Effector memory CD4-positive, alpha-beta T cell (primary cell): ENCODE data around the gene DNAJA4.
A peak's percentile ranks its signal among the peaks of the same experiment; 100 is the strongest.

ENCODE experiments used
- DNase-seq, 3 donors: peaks; one replicate each; pipeline ENCODE4 v3.0.0-alpha.2; 2020
- H3K27ac ChIP-seq: 2 replicates; pipeline ENCODE4 v1.7.0; 2013; ENCODE audit warnings: mild to moderate bottlenecking, low read length, moderate library complexity; ENCODE audit not compliant: insufficient read depth, poor library complexity, severe bottlenecking
- H3K27me3 ChIP-seq: replicated peaks from 2 replicates; pipeline ENCODE4 v1.7.0; 2013; ENCODE audit warnings: mild to moderate bottlenecking, low read length; ENCODE audit not compliant: insufficient read depth, control insufficient read depth, poor library complexity, severe bottlenecking
- H3K36me3 ChIP-seq: 2 replicates; pipeline ENCODE4 v1.7.0; 2013; ENCODE audit warnings: mild to moderate bottlenecking, low read length, moderate library complexity; ENCODE audit not compliant: control insufficient read depth, insufficient read depth
- H3K4me1 ChIP-seq: 2 replicates; pipeline ENCODE4 v1.7.0; 2013; ENCODE audit warnings: low read length, mild to moderate bottlenecking; ENCODE audit not compliant: control insufficient read depth, insufficient read depth, poor library complexity, severe bottlenecking
- H3K4me3 ChIP-seq: 2 replicates; pipeline ENCODE4 v1.7.0; 2013; ENCODE audit warnings: low read length, low read depth, mild to moderate bottlenecking; ENCODE audit not compliant: insufficient read depth, poor library complexity, severe bottlenecking
- H3K9me3 ChIP-seq: 2 replicates; pipeline ENCODE4 v1.7.0; 2013; ENCODE audit warnings: mild to moderate bottlenecking, low read length, moderate library complexity; ENCODE audit not compliant: control insufficient read depth
- total RNA-seq, 3 donors: gene quantifications; one replicate each; lab custom pipeline; 2026; lab: John Stamatoyannopoulos, UW

Gene DNAJA4
- total RNA-seq: 20.1 to 49.4 (median 37.8) reads per million in 3 donors

DNA sequence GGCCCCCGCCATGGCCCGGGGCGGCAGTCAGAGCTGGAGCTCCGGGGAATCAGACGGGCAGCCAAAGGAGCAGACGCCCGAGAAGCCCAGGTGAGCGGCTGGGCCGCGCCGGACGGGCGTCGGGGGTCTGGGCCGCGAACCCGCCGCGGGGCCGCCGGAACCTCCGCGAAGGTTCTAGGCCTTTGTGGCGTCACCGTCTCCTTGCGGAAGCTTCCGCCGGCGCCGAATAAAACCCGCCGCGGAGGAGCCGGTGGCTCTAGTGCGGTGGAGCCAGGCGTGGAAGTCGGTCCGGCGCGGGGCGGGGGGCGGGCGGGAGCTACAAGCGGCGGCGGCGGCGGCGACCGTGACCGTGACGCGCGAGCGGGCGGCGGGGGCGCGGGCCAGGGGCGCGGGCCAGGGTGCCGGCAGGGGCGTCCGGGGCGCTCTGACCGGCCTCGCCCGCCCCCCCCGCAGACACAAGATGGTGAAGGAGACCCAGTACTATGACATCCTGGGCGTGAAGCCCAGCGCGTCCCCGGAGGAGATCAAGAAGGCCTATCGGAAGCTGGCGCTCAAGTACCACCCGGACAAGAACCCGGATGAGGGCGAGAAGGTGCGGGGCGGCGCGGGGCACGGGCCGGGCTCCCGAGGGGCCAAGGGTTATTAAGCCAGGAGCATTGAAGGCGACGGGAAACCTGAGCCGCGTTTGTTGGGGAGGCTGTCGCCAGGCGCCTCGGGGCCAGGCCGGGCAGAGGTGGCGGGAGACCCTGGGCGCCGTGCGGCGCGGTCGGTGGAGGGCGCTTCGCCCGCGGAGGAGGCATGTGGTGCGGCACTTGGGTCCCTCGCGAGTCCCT lies at the start of gene DNAJA4:
Gene DNAJA4 (plus strand): TSS at position 259 of the 833 bp plus-strand sequence. CDS start 202 bp downstream, at position 461.
- no peaks in the 10 kb centered on the region for H3K27me3 ChIP-seq
- H3K9me3 ChIP-seq: no peaks in the 10 kb centered on the region
- H3K4me1 ChIP-seq: no peaks in the 10 kb centered on the region
- H3K4me3 ChIP-seq: peak within 1 kb of the TSS; percentile 73
- peak; percentile 44 to 56 (median 52) for DNase-seq
- H3K36me3 ChIP-seq: no peaks in the 10 kb centered on the region
- peak within 1 kb of the TSS; percentile 69 for H3K27ac ChIP-seq

- Histone ChIP-seq H3K9me3 (no peaks in the 10 kb centered on the region), H3K27ac (no peak overlapping the region), H3K36me3 (no peaks in the 10 kb centered on the region), H3K4me3 (no peak overlapping the region), H3K27me3 (peaks cover 3% of the 10 kb centered on the region), H3K4me1 (no peaks in the 10 kb centered on the region)
- DNase-seq: no peak
Measured at GRCh38 chr15:78216276-78217104, 47.9 kb upstream of the DNAJA4 start.

DNA sequence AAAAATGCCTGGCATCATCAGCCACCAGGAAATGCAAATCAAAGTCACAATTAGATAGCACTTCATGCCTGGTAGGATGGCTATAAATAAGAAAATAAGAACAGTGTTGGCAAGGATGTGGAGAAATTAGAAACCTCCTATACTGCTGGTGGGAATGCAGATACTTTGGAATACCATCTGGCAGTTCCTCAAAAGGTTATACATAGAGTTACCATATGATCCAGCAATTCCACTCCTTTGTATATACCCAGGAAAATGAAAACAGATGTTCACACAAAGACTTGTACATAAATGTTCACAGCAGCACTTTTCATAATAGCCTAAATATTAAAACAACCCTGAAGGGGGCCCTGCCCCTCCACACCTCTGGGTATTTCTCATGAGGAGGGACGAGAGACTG lies 43.6 kb upstream of the DNAJA4 start:
- H3K4me3 ChIP-seq: no peak overlapping the region
- H3K27ac ChIP-seq: no peak overlapping the region
- no peaks in the 10 kb centered on the region for H3K4me1 ChIP-seq
- no peaks in the 10 kb centered on the region for H3K27me3 ChIP-seq
- no peaks in the 10 kb centered on the region for H3K9me3 ChIP-seq
- DNase-seq: no peak
- H3K36me3 ChIP-seq: no peaks in the 10 kb centered on the region

- H3K4me1 ChIP-seq: no peaks in the 10 kb centered on the region
- H3K36me3 ChIP-seq: no peaks in the 10 kb centered on the region
- no peak overlapping the region for H3K4me3 ChIP-seq
- H3K27ac ChIP-seq: no peak overlapping the region
- no peaks in the 10 kb centered on the region for H3K27me3 ChIP-seq
- DNase-seq: no peak
- H3K9me3 ChIP-seq: no peaks in the 10 kb centered on the region
Measured at GRCh38 chr15:78222745-78223395, 41.5 kb upstream of the DNAJA4 start.

DNA sequence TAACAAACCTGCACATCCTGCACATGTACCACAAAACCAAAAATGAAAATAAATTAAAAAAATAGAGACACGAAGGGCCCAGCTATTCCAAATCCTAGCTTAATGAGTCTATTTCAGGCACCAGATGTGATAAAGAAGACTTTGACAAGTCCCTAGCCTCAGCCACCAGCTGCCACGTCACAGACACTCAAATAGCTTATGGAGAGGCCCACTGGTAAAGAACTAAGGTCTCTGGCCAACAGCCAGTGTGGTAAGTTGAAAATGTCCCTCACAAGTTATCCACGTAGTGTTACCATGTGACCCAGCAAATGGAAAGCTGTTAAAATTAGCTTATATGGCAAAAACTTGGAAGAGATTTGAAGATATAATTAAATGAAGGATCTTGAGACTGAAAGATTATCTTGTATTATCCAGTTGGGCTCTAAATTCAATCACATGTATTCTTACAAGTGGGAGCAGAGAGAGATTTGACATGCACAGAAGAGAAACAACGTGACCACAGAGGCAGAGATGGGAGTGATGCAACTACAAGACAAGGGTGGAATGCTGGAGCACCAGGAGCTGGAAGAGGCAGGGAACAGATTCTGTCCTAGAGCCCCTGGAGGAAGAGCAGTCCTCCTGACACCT lies 40.9 kb upstream of the DNAJA4 start:
- no peaks in the 10 kb centered on the region for H3K36me3 ChIP-seq
- no peak for DNase-seq
- no peak overlapping the region for H3K27ac ChIP-seq
- no peaks in the 10 kb centered on the region for H3K27me3 ChIP-seq
- no peaks in the 10 kb centered on the region for H3K4me1 ChIP-seq
- H3K9me3 ChIP-seq: no peaks in the 10 kb centered on the region
- H3K4me3 ChIP-seq: no peak overlapping the region

DNA sequence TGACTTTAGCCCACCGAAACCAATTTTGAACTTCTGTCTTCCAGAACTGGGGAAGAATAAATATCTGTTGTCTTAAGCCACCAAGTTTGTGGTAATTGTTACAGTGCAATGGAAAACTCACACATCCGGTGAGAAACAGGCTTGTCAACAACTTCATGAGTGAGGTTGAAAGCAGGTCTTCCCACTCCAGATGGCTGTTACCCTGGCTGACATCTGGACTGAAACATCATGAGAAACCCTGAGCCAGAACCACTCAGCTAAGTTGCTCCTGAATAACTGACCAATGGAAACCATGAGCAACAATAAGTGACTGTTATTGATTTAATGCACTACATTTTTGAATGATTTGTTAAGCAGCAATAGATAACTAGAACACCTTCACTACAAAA lies 40.3 kb upstream of the DNAJA4 start:
- no peak overlapping the region for H3K27ac ChIP-seq
- H3K9me3 ChIP-seq: no peaks in the 10 kb centered on the region
- DNase-seq: no peak
- no peaks in the 10 kb centered on the region for H3K27me3 ChIP-seq
- no peaks in the 10 kb centered on the region for H3K36me3 ChIP-seq
- H3K4me1 ChIP-seq: no peaks in the 10 kb centered on the region
- no peak overlapping the region for H3K4me3 ChIP-seq

DNA sequence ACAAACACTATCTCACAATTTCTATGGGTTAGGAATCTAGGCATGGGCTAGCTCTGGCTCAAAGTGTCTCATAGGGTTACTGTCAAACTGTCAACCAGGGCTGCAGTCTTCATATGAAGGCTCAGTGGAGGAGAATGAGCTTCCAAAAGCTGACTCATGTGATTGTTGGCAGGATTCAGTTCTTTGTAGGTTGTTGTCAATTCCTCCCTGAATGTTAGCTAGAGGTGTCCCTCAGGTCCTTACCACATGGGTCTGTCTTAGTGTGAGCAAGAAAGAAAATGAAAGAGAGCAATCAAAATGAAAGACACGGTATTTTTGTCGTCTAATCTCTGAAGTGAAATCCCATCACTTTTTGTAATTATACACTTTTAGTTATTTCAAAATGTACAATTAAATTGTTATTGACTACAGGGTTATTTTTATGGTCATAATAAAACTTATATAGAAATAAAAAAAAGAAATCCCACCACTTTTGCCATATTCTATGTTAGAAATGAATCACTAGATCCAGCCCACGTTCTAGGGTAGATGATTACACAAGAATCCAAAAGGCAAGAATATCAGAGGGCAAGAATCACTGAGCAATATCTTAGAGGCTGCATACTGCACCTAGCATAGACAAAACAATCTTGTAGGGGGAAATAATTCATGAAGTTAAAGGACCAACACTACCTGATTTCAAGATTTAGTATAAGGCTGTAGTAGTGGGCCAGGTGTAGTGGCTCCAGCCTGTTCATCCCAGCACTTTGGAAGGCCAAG lies 38.4 kb upstream of the DNAJA4 start:
- H3K27ac ChIP-seq: no peak overlapping the region
- H3K36me3 ChIP-seq: no peaks in the 10 kb centered on the region
- no peak for DNase-seq
- H3K27me3 ChIP-seq: no peaks in the 10 kb centered on the region
- H3K4me1 ChIP-seq: no peaks in the 10 kb centered on the region
- no peaks in the 10 kb centered on the region for H3K9me3 ChIP-seq
- no peak overlapping the region for H3K4me3 ChIP-seq

- DNase-seq: no peak
- no peaks in the 10 kb centered on the region for H3K4me1 ChIP-seq
- H3K4me3 ChIP-seq: no peak overlapping the region
- H3K27ac ChIP-seq: no peak overlapping the region
- H3K9me3 ChIP-seq: no peaks in the 10 kb centered on the region
- no peaks in the 10 kb centered on the region for H3K27me3 ChIP-seq
- no peaks in the 10 kb centered on the region for H3K36me3 ChIP-seq
Measured at GRCh38 chr15:78228356-78228996, 35.9 kb upstream of the DNAJA4 start.
